ENCODE results near the gene STXBP1.

GRCh38 chr9:127739614-127740330 lies 127.7 kb downstream of the STXBP1 start:
- TF ChIP-seq CTCF (IDR thresholded peaks at IDR 0.05) (no peak), POLR2A (IDR thresholded peaks at IDR 0.05) (no peak), EP300 (IDR thresholded peaks at IDR 0.05) (no peak), POLR2AphosphoS5 (IDR thresholded peaks at IDR 0.05) (no peak)

Data from stomach (tissue), 4 donors.